ENCODE results near the gene RNF166. TPM values are rescaled to one million over a fixed set of nuclear protein-coding genes. Genes with fewer than 3 reads are reported as not detected.

RNF166 gene
- total and polyA plus RNA-seq, 2 of the 13 experiments (the other 11 are each of a cell fraction or from before 2014, with no cell fraction given), result 21.4 to 23.0 TPM

GRCh38 chr16:88700636-88701482 is 5.3 kb downstream of the RNF166 start (continued):
- peak; percentile 92 for TF ChIP-seq SPEN (CRISPR knock-in tag; IDR thresholded peaks at IDR 0.05; ENCODE audit: low read depth)
- TF ChIP-seq ZGPAT (CRISPR knock-in tag; IDR thresholded peaks at IDR 0.05), result peak; percentile 95
- TF ChIP-seq HINFP (CRISPR knock-in tag; IDR thresholded peaks at IDR 0.05; ENCODE audit: low read depth), result no peak
- no peak for TF ChIP-seq NAIF1 (CRISPR knock-in tag; IDR thresholded peaks at IDR 0.05; ENCODE audit: borderline replicate concordance)
- peak; percentile 85 for TF ChIP-seq RARA (CRISPR knock-in tag; IDR thresholded peaks at IDR 0.05)
- no peak for TF ChIP-seq TOPORS (CRISPR knock-in tag; IDR thresholded peaks at IDR 0.05)
- TF ChIP-seq POGZ (CRISPR knock-in tag; IDR thresholded peaks at IDR 0.05), result peak; percentile 19; the same call in 1 of the 2 replicates
- no peak; the same call in none of the 2 replicates for TF ChIP-seq KLF12 (CRISPR knock-in tag; IDR thresholded peaks at IDR 0.05; ENCODE audit: borderline replicate concordance)
- no peak for TF ChIP-seq NKX3-1 (CRISPR knock-in tag; IDR thresholded peaks at IDR 0.05)
- no peak for TF ChIP-seq BCLAF1 (IDR thresholded peaks at IDR 0.05)
- TF ChIP-seq ATF7 (IDR thresholded peaks at IDR 0.05), result no peak
- TF ChIP-seq ATF7 (CRISPR knock-in tag; IDR thresholded peaks at IDR 0.05), result no peak
- no peak for TF ChIP-seq ZFP62 (CRISPR knock-in tag; IDR thresholded peaks at IDR 0.05)
- peak; percentile 96 for TF ChIP-seq ZNF687 (CRISPR knock-in tag; IDR thresholded peaks at IDR 0.05)
- no peak for TF ChIP-seq MATR3 (CRISPR knock-in tag; IDR thresholded peaks at IDR 0.05)
- TF ChIP-seq TCF7L2 (IDR thresholded peaks at IDR 0.05; ENCODE audit: low read depth, low read length), result no peak
- no peak for TF ChIP-seq HMGA1 (CRISPR knock-in tag; conservative IDR thresholded peaks at IDR 0.05)
- TF ChIP-seq NFKB2 (CRISPR knock-in tag; IDR thresholded peaks at IDR 0.05; ENCODE audit: borderline replicate concordance), result peak; percentile 63; the same call in 1 of the 2 replicates
- no peak for TF ChIP-seq ZNF644 (CRISPR knock-in tag; IDR thresholded peaks at IDR 0.05; ENCODE audit: low read depth)
